ENCODE results near the gene DYRK3. TPM values are rescaled to one million over a fixed set of nuclear protein-coding genes. Genes with fewer than 3 reads are reported as not detected.

The DYRK3 gene
- total RNA-seq, 2 donors from 2014 or later: 2.6 to 9.7 TPM

DNA sequence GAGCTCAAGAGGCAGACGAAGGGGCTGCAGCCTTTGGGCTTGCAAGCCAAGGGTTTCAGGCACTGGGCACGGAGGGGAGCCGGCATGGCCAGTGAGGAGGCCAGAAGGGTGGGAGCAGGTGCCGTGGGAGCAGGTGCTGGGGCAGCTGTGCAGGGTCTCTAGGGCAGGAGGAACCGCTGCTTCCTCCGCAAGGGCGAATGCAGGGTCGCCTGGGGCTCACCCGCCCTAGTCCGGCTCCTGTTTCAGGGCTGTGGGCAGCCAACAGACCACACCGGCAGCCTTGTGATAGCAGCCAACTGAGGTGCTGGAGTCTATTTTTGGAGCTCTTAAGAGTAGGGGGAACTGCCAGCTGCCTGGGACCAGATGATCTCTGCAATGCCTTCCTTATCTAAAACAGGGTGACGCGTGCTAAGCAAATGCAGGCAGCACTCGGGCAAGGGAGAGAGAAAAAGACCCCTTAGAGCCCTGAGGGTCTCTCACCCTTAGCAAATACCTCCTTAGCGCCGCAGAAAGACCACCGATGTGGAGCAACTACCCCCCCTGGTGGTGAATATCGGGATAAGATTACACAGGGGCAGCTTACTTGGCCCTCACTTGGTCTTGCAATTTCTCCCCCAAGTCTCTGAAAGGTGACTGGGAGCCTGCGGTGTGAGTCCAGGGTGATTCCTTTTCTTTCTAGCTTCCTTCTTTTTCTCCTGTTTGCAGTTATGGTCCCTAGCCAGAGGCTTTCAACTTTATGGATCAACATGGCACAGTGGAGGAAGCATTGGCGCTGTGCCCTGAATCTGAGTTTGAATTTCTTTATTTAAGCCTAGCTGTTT lies 28.7 kb downstream of the DYRK3 start:
- peak; percentile 31 for TF ChIP-seq POLR2AphosphoS5 (IDR thresholded peaks at IDR 0.05)
- TF ChIP-seq POLR2A (IDR thresholded peaks at IDR 0.05): no peak
- TF ChIP-seq, protein P1, sequence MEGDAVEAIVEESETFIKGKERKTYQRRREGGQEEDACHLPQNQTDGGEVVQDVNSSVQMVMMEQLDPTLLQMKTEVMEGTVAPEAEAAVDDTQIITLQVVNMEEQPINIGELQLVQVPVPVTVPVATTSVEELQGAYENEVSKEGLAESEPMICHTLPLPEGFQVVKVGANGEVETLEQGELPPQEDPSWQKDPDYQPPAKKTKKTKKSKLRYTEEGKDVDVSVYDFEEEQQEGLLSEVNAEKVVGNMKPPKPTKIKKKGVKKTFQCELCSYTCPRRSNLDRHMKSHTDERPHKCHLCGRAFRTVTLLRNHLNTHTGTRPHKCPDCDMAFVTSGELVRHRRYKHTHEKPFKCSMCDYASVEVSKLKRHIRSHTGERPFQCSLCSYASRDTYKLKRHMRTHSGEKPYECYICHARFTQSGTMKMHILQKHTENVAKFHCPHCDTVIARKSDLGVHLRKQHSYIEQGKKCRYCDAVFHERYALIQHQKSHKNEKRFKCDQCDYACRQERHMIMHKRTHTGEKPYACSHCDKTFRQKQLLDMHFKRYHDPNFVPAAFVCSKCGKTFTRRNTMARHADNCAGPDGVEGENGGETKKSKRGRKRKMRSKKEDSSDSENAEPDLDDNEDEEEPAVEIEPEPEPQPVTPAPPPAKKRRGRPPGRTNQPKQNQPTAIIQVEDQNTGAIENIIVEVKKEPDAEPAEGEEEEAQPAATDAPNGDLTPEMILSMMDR (IDR thresholded peaks at IDR 0.05): peak; percentile 76 to 95 (median 88)
- H3K27ac ChIP-seq: no peak overlapping the region
- no peaks in the 10 kb centered on the region for H3K36me3 ChIP-seq
- 14% methylated on average over 20 of the region's 20 CpGs for WGBS
- intact Hi-C loops (cut with DNase I): loop anchor here (2.0 kb wide), 1 partner anchor 29 kb away; the partner anchor contains the start of gene DYRK3
- H3K4me3 ChIP-seq: no peak overlapping the region
- H3K4me1 ChIP-seq (replicated peaks): no peaks in the 10 kb centered on the region
- DNase-seq (ENCODE audit: low spot score): peak; percentile 61
- no peaks in the 10 kb centered on the region for H3K9me3 ChIP-seq
- H3K27me3 ChIP-seq (replicated peaks; ENCODE audit: insufficient read depth): no peaks in the 10 kb centered on the region

DNA sequence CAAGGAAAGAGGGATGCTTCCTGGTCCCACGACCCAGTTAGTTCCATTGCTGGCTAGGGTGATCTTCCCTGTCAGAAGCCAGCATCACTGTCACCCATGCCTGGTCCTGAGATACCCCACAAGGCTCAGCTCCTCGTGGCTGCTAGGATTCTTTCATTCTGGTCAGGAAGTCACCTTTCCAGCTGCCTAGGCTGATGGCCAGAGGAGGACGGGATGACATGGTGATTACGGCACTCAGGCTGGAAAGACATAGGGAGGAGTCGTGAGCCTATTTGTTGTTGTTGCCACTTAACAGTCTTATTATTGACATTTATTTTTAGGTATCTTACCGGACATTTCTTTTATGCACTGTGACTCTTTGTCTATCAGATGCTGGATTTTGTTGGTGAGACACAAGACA lies 29.4 kb downstream of the DYRK3 start:
- Histone ChIP-seq H3K27me3 (replicated peaks; ENCODE audit: insufficient read depth) (peaks cover 2% of the 10 kb centered on the region), H3K27ac (no peak overlapping the region), H3K4me3 (no peak overlapping the region), H3K36me3 (no peaks in the 10 kb centered on the region), H3K9me3 (no peaks in the 10 kb centered on the region), H3K4me1 (replicated peaks) (no peaks in the 10 kb centered on the region)
- TF ChIP-seq, protein P1 (IDR thresholded peaks at IDR 0.05): no peak
- no peak for TF ChIP-seq POLR2A (IDR thresholded peaks at IDR 0.05)
- TF ChIP-seq POLR2AphosphoS5 (IDR thresholded peaks at IDR 0.05): no peak
- no peak for DNase-seq (ENCODE audit: low spot score)
- WGBS: 56% methylated on average over 6 of the region's 6 CpGs
- intact Hi-C loops (cut with DNase I): loop anchor here (2.0 kb wide), 1 partner anchor 30 kb away; the partner anchor contains the start of gene DYRK3

DNA sequence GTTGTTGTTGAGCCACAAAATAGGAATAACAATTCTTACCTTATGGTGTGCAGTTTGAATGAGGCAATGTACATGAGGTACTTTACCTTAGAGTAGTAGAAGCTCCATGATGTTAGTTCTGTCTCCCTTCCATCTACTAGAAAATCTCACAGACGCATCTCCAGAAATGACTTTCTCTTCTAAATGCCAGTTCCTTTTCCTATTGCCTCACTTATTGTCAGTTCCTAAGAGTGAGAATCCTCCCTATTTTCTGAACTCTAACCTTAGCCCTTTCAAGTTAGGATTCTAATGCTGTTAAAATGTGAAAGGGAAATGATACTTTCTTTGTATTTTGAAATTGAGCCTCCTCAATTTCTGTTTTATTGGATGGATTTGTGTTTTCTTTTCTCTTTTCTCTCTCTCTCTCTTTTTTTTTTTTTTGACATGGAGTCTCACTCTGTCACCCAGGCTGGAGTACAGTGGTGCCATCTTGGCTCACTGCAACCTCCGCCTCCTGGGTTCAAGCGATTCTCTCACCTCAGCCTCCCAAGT lies 30.8 kb downstream of the DYRK3 start:
- H3K4me3 ChIP-seq: no peak overlapping the region
- intact Hi-C loops (cut with DNase I): no loop called here
- H3K9me3 ChIP-seq: no peaks in the 10 kb centered on the region
- TF ChIP-seq, protein P1 (IDR thresholded peaks at IDR 0.05): no peak
- no peak for TF ChIP-seq POLR2A (IDR thresholded peaks at IDR 0.05)
- no peak for TF ChIP-seq POLR2AphosphoS5 (IDR thresholded peaks at IDR 0.05)
- peaks cover 2% of the 10 kb centered on the region for H3K27me3 ChIP-seq (replicated peaks; ENCODE audit: insufficient read depth)
- no peak for DNase-seq (ENCODE audit: low spot score)
- no peaks in the 10 kb centered on the region for H3K36me3 ChIP-seq
- no peaks in the 10 kb centered on the region for H3K4me1 ChIP-seq (replicated peaks)
- no peak overlapping the region for H3K27ac ChIP-seq
- WGBS: 95% methylated on average over 3 of the region's 3 CpGs

DNA sequence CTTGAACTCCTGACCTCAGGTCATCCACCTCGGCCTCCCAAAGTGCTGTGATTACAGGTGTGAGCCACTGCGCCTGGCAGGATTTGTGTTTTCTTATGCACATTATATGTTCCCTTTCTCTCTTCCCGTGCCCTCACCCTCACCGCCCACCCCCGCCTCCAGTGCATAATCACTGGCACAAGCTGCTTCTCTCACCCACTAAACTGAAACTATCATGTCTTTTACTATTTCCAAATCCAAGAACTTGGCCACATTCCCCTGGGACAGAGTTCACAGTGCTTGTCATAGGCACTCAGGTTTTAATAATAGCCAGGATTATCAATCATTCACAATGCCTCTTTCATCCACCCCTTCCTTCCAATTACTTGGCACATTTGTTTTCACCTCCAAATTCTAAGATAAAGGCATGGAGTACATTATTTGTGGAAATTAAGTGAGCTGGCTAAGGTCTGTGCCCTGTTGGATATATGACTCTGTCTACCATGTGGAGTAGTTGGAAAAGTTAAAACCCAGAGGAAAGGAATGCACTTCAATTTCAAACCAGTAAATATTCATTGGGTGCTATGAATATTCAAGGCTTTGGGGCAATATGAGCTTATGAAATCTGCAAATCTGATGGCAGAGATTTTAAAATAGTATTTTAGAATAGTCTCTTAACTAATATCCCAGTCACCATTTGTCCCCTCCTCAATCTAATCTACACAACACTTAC lies 31.8 kb downstream of the DYRK3 start:
- no peak overlapping the region for H3K4me3 ChIP-seq
- H3K36me3 ChIP-seq: no peaks in the 10 kb centered on the region
- 73% methylated on average over 5 of the region's 5 CpGs for WGBS
- no peak for TF ChIP-seq POLR2A (IDR thresholded peaks at IDR 0.05)
- no peak for TF ChIP-seq POLR2AphosphoS5 (IDR thresholded peaks at IDR 0.05)
- TF ChIP-seq, protein P1 (IDR thresholded peaks at IDR 0.05): no peak
- DNase-seq (ENCODE audit: low spot score): no peak
- peaks cover 2% of the 10 kb centered on the region for H3K27me3 ChIP-seq (replicated peaks; ENCODE audit: insufficient read depth)
- no peaks in the 10 kb centered on the region for H3K4me1 ChIP-seq (replicated peaks)
- no peak overlapping the region for H3K27ac ChIP-seq
- intact Hi-C loops (cut with DNase I): no loop called here
- no peaks in the 10 kb centered on the region for H3K9me3 ChIP-seq
